NCI-H2107 treated with DMSO at 0.1 percent for 48 hours (cell line): ENCODE data around the gene ATP1B4.
"Not testable (repeated sequence)": the region's sequence is repeated elsewhere in the genome, so short reads cannot be mapped to it uniquely, and the experiment has no call there.

Experiments
- DNase-seq: peaks from one replicate; lab custom pipeline; 2025; ENCODE audit not compliant: unreplicated experiment; lab: John Stamatoyannopoulos, UW

ATP1B4 gene

GRCh38 chrX:120361764-120362305, at the start of gene ATP1B4:
TSS of gene ATP1B4 (plus strand) at chrX:120362089. CDS start at chrX:120362169, 80 bp downstream.
- DNase-seq: no peak

- no peak for DNase-seq
These were observed 46.1 kb upstream of the ATP1B4 start for GRCh38 chrX:120315776-120316175.

GRCh38 chrX:120316587-120317283, 45.2 kb upstream of the ATP1B4 start:
- DNase-seq: no peak

GRCh38 chrX:120318411-120318810, 43.5 kb upstream of the ATP1B4 start:
- no peak for DNase-seq

GRCh38 chrX:120321520-120322281, 40.2 kb upstream of the ATP1B4 start:
- no peak for DNase-seq

GRCh38 chrX:120331116-120331515, 30.8 kb upstream of the ATP1B4 start:
- DNase-seq: no peak

- no peak for DNase-seq
These were observed 29.5 kb upstream of the ATP1B4 start for GRCh38 chrX:120332394-120332793.

GRCh38 chrX:120334151-120334550, 27.7 kb upstream of the ATP1B4 start:
- no peak for DNase-seq

- DNase-seq: no peak
These were observed 27.3 kb upstream of the ATP1B4 start for GRCh38 chrX:120334603-120335002.

GRCh38 chrX:120335289-120335688, 26.6 kb upstream of the ATP1B4 start:
- DNase-seq: no peak

- no peak for DNase-seq
These were observed 25.0 kb upstream of the ATP1B4 start for GRCh38 chrX:120336899-120337298.

GRCh38 chrX:120344566-120344965, 17.3 kb upstream of the ATP1B4 start:
- DNase-seq: not testable (repeated sequence)

GRCh38 chrX:120350450-120351138, 11.3 kb upstream of the ATP1B4 start:
- DNase-seq: no peak

- no peak for DNase-seq
These were observed 5.8 kb upstream of the ATP1B4 start for GRCh38 chrX:120356084-120356483.

- DNase-seq: no peak
These were observed 4.7 kb upstream of the ATP1B4 start for GRCh38 chrX:120357186-120357585.

- DNase-seq: no peak
These were observed 3.0 kb upstream of the ATP1B4 start for GRCh38 chrX:120358737-120359456.

- DNase-seq: peak; percentile 8
These were observed 3.4 kb downstream of the ATP1B4 start for GRCh38 chrX:120365320-120365719.

- DNase-seq: no peak
These were observed 4.1 kb downstream of the ATP1B4 start for GRCh38 chrX:120365968-120366367.

- DNase-seq: no peak
These were observed 4.9 kb downstream of the ATP1B4 start for GRCh38 chrX:120366794-120367193.

- DNase-seq: no peak
These were observed 5.7 kb downstream of the ATP1B4 start for GRCh38 chrX:120367402-120368109.
